Loucy (cell line): ENCODE measurements around the gene RRAD.

Experiments
- H2AFZ ChIP-seq: fragments of 200-600 bp; sonication (generic); 2 replicates; pipeline ENCODE4 v1.6.0; 2016; ENCODE audit warnings: antibody characterized with exemption, mild to moderate bottlenecking, low read length, moderate library complexity
- H3F3A ChIP-seq: fragments of 200-600 bp; 2 replicates; pipeline ENCODE4 v1.6.0; 2016; ENCODE audit warnings: antibody characterized with exemption, low read depth, mild to moderate bottlenecking
- H3K27me3 ChIP-seq: fragments of 200-600 bp; sonication (generic); 2 replicates; pipeline ENCODE4 v1.6.1; 2014; ENCODE audit warnings: low read length, mild to moderate bottlenecking; ENCODE audit not compliant: insufficient read depth, poor library complexity, severe bottlenecking
- H3K36me3 ChIP-seq: fragments of 200-600 bp; sonication (generic); 2 replicates; pipeline ENCODE4 v1.6.1; 2016; ENCODE audit warnings: low read length; ENCODE audit not compliant: insufficient read depth
- H3K4me1 ChIP-seq: fragments of 200-600 bp; sonication (generic); 2 replicates; pipeline ENCODE4 v1.5.1; 2014; ENCODE audit warnings: low read length, mild to moderate bottlenecking; ENCODE audit not compliant: insufficient read depth, poor library complexity, severe bottlenecking
- H3K4me2 ChIP-seq: fragments of 200-600 bp; sonication (generic); 2 replicates; pipeline ENCODE4 v1.6.0; 2014; ENCODE audit warnings: antibody characterized with exemption, low read length, low read depth, mild to moderate bottlenecking; ENCODE audit not compliant: poor library complexity, severe bottlenecking
- H3K4me3 ChIP-seq: fragments of 200-600 bp; sonication (generic); 2 replicates; pipeline ENCODE4 v1.5.1; 2014; ENCODE audit warnings: low read length, mild to moderate bottlenecking, mixed read lengths; ENCODE audit not compliant: poor library complexity, severe bottlenecking
- H3K79me2 ChIP-seq: fragments of 200-600 bp; sonication (generic); 2 replicates; pipeline ENCODE4 v1.6.1; 2014; ENCODE audit warnings: low read length; ENCODE audit not compliant: insufficient read depth
- H3K9ac ChIP-seq: fragments of 200-600 bp; sonication (generic); 2 replicates; pipeline ENCODE4 v1.6.0; 2014; ENCODE audit warnings: mild to moderate bottlenecking, low read depth, low read length, moderate library complexity; ENCODE audit not compliant: poor library complexity, severe bottlenecking
- H3K9me2 ChIP-seq: fragments of 200-600 bp; sonication (generic); replicated peaks from 2 replicates; pipeline ENCODE4 v1.6.1; 2016; ENCODE audit warnings: low read depth, low read length, mixed read lengths
- H3K9me3 ChIP-seq: fragments of 200-600 bp; sonication (generic); 2 replicates; pipeline ENCODE4 v1.6.1; 2014; ENCODE audit warnings: mild to moderate bottlenecking, antibody characterized with exemption, low read length, low read depth; ENCODE audit not compliant: insufficient read depth
- H4K20me1 ChIP-seq: fragments of 200-600 bp; sonication (generic); 2 replicates; pipeline ENCODE4 v1.6.0; 2014; ENCODE audit warnings: antibody characterized with exemption, low read length, mild to moderate bottlenecking; ENCODE audit not compliant: insufficient read depth, poor library complexity, severe bottlenecking
- CTCF ChIP-seq: fragments of 200-600 bp; sonication (generic); conservative IDR thresholded peaks from 2 replicates; pipeline ENCODE4 v1.5.1; 2014; ENCODE audit warnings: mild to moderate bottlenecking, antibody characterized with exemption, low read length
- EZH2phosphoT487 ChIP-seq: fragments of 200-600 bp; IDR thresholded peaks from 2 replicates; pipeline ENCODE4 v1.6.1; 2018; ENCODE audit warnings: antibody characterized with exemption, mild to moderate bottlenecking, moderate library complexity, borderline replicate concordance

RRAD gene

GRCh38 chr16:66881964-66882508 is 43.3 kb downstream of the RRAD start:
- peak overlapping the region; percentile 97 for H3K4me3 ChIP-seq
- no peaks in the 10 kb centered on the region for H3K27me3 ChIP-seq
- peaks cover 20% of the 10 kb centered on the region; the same call in 1 of the 2 replicates for H3K36me3 ChIP-seq
- H3F3A ChIP-seq = peaks cover 11% of the 10 kb centered on the region
- no peak for TF ChIP-seq EZH2phosphoT487
- no peak for TF ChIP-seq CTCF
- peak overlapping the region; percentile 73 for H3K9ac ChIP-seq
- peak overlapping the region; percentile 87 for H3K4me2 ChIP-seq
- peaks cover 59% of the 10 kb centered on the region for H3K79me2 ChIP-seq
- H3K9me3 ChIP-seq = no peaks in the 10 kb centered on the region
- H2AFZ ChIP-seq = no peak overlapping the region
- no peaks in the 10 kb centered on the region for H3K9me2 ChIP-seq
- peaks cover 39% of the 10 kb centered on the region for H4K20me1 ChIP-seq
- peaks cover 63% of the 10 kb centered on the region for H3K4me1 ChIP-seq

GRCh38 chr16:66881560-66881959 is 43.8 kb downstream of the RRAD start:
- H3K9ac ChIP-seq = peak overlapping the region; percentile 73
- peaks cover 54% of the 10 kb centered on the region for H3K79me2 ChIP-seq
- no peaks in the 10 kb centered on the region for H3K9me3 ChIP-seq
- H4K20me1 ChIP-seq = peaks cover 39% of the 10 kb centered on the region
- peak overlapping the region; percentile 87 for H3K4me2 ChIP-seq
- peak overlapping the region; percentile 97 for H3K4me3 ChIP-seq
- H3K27me3 ChIP-seq = no peaks in the 10 kb centered on the region
- no peaks in the 10 kb centered on the region for H3K9me2 ChIP-seq
- H3K4me1 ChIP-seq = peaks cover 58% of the 10 kb centered on the region
- TF ChIP-seq EZH2phosphoT487 (no peak), CTCF (no peak)
- no peak overlapping the region for H2AFZ ChIP-seq
- peaks cover 19% of the 10 kb centered on the region; the same call in 1 of the 2 replicates for H3K36me3 ChIP-seq
- H3F3A ChIP-seq = peaks cover 11% of the 10 kb centered on the region

GRCh38 chr16:66881014-66881417 is 44.3 kb downstream of the RRAD start:
- peak overlapping the region; percentile 97 for H3K4me3 ChIP-seq
- H3K36me3 ChIP-seq = peaks cover 17% of the 10 kb centered on the region; the same call in 1 of the 2 replicates
- no peaks in the 10 kb centered on the region for H3K9me3 ChIP-seq
- TF ChIP-seq CTCF = no peak
- TF ChIP-seq EZH2phosphoT487 = no peak
- H3F3A ChIP-seq = peaks cover 11% of the 10 kb centered on the region
- peak overlapping the region; percentile 76 for H2AFZ ChIP-seq
- peak overlapping the region; percentile 87 for H3K4me2 ChIP-seq
- H3K4me1 ChIP-seq = peaks cover 54% of the 10 kb centered on the region
- no peaks in the 10 kb centered on the region for H3K9me2 ChIP-seq
- no peaks in the 10 kb centered on the region for H3K27me3 ChIP-seq
- peaks cover 49% of the 10 kb centered on the region for H3K79me2 ChIP-seq
- H3K9ac ChIP-seq = peak overlapping the region; percentile 73
- H4K20me1 ChIP-seq = peaks cover 35% of the 10 kb centered on the region
